BJ (cell line): ENCODE results near the gene LAMA3. TPM values are rescaled to one million over a fixed set of nuclear protein-coding genes. Genes with fewer than 3 reads are reported as not detected.
"Not testable (repeated sequence)": the region's sequence is repeated elsewhere in the genome, so short reads cannot be mapped to it uniquely, and the experiment has no call there.

Experiments
- CTCF ChIA-PET: fragments of 350-600 bp; formaldehyde crosslinking; extraction: SDS; loops from one replicate; lab custom pipeline; 2021; ENCODE audit warnings: antibody characterized with exemption, inconsistent platforms; lab: Yijun Ruan, JAX
- POLR2A ChIA-PET: fragments of 300-600 bp; sonication (Branson Sonifier 250); formaldehyde crosslinking; extraction: SDS; loops from one replicate; lab custom pipeline; 2021; ENCODE audit warnings: antibody characterized with exemption; lab: Charles Lee
- DNase-seq: peaks from one replicate; pipeline ENCODE4 v3.0.0-alpha.2; 2011; ENCODE audit warnings: low read depth
- H3K27me3 ChIP-seq: 2 replicates; pipeline ENCODE4 v1.6.0; 2011; ENCODE audit warnings: low read length; ENCODE audit not compliant: control insufficient read depth, insufficient read depth
- H3K36me3 ChIP-seq: 2 replicates; pipeline ENCODE4 v1.5.1; 2011; ENCODE audit warnings: low read length; ENCODE audit not compliant: control insufficient read depth, insufficient read depth
- H3K4me3 ChIP-seq: 2 replicates; pipeline ENCODE4 v1.5.1; 2011; ENCODE audit warnings: low read depth, mild to moderate bottlenecking, control low read depth, low read length
- CTCF ChIP-seq: IDR thresholded peaks from 2 replicates; pipeline ENCODE4 v1.5.1; 2011; ENCODE audit warnings: low read depth, mild to moderate bottlenecking, control low read depth, inconsistent platforms, low read length, moderate library complexity; ENCODE audit not compliant: insufficient read depth
- polyA plus RNA-seq: library from polyadenylated mRNA; depleted of rRNA; stranded (reverse); fragments of >200 nt; gene quantifications from 2 replicates; pipeline ENCODE4 v1.2.3, GENCODE V29; 2011

Gene LAMA3
- polyA plus RNA-seq, 1 experiment: 5.6 TPM

DNA sequence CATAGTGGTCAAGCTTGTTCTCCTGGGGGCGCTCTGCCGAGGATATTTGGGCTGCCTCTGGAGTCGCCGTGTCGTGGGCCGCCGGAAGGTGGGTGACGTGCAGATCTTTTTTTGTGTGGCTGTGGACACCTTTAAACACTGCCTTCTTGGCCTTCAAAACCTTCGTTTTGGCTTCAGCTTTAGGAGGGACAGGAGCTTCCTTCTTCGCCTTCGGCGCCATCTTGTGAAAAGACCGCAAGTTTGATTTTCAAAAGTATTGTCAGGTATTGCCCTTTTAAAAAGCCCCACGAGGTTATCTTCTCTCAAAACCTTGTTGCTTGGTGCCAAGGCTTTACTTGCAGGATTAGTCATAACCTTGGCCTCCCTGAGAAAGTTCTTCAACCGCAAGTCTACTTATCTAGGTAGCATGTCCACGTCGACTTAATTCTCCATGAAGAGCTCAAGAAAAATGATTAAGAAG, 20.8 kb downstream of the LAMA3 start:
- no peak for DNase-seq
- TF ChIP-seq CTCF: no peak
- Histone ChIP-seq H3K36me3 (no peaks in the 10 kb centered on the region), H3K27me3 (no peaks in the 10 kb centered on the region), H3K4me3 (no peak overlapping the region)
- ChIA-PET POLR2A (no interaction called here), CTCF (interaction anchor here (0.7 to 1.7 kb wide), 2 partner anchors 8 to 212 kb away, joined by 4 read pairs; no protein-coding TSS in a partner anchor)

- no peak for DNase-seq
- POLR2A ChIA-PET: no interaction called here
- no peak for TF ChIP-seq CTCF
Observed at GRCh38 chr18:23710946-23711345, 21.7 kb downstream of the LAMA3 start.

GRCh38 chr18:23711426-23711825, 22.2 kb downstream of the LAMA3 start:
- DNase-seq: no peak
- ChIA-PET CTCF (interaction anchor here (1.7 kb wide), 1 partner anchor 9 kb away, joined by 4 read pairs; no protein-coding TSS in a partner anchor), POLR2A (no interaction called here)
- no peaks in the 10 kb centered on the region for H3K36me3 ChIP-seq
- TF ChIP-seq CTCF: no peak
- H3K4me3 ChIP-seq: no peak overlapping the region
- H3K27me3 ChIP-seq: no peaks in the 10 kb centered on the region

More at GRCh38 chr18:23710946-23711345, 21.7 kb downstream of the LAMA3 start:
- H3K36me3 ChIP-seq: no peaks in the 10 kb centered on the region
- no peaks in the 10 kb centered on the region for H3K27me3 ChIP-seq
- no peak overlapping the region for H3K4me3 ChIP-seq
- CTCF ChIA-PET: interaction anchor here (1.7 kb wide), 1 partner anchor 9 kb away, joined by 4 read pairs; no protein-coding TSS in a partner anchor

DNA sequence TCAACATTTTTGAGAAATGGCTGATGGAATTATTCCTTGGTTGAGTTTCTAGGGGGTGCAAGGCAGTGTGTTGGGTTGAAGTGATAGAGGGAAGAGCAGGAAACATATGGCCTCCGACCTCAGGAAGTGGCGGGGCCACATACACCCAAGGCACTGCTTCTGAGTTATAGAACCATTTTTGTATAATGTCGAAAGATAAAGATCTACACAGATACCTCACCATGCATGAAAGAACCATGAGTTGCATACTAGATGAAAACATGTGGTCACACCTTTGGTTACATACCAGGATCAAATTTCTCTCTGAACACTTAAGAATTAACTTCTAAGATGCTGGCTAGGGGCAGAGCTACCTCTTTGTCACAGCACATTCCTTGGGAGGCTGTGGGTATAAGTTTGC, 23.2 kb downstream of the LAMA3 start:
- H3K4me3 ChIP-seq: no peak overlapping the region
- TF ChIP-seq CTCF: no peak
- H3K36me3 ChIP-seq: no peaks in the 10 kb centered on the region
- ChIA-PET CTCF (no interaction called here), POLR2A (no interaction called here)
- no peaks in the 10 kb centered on the region for H3K27me3 ChIP-seq
- DNase-seq: no peak

DNA sequence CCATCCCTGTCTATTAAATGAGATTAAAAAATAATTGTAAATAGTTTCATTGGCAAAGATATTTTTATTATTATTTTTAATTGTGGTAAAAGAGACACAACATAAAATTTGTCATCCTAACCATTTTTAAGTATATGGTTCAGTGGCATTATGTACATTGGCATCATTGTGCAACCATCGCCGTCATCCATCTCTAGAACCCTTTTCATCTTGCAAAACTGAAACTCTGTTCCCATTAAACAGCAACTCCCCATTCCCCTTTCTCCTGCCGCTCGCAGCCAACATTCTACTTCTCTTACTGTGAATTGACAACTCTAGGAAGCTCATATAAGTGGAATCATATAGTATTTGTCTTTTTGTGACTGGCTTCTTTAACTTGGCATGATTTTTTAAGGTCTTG, 25.3 kb downstream of the LAMA3 start:
- H3K36me3 ChIP-seq: no peaks in the 10 kb centered on the region
- ChIA-PET POLR2A (no interaction called here), CTCF (interaction anchor here (1.0 to 1.3 kb wide), 3 partner anchors 11 to 216 kb away, joined by 3 to 4 read pairs (median 4); no protein-coding TSS in a partner anchor)
- TF ChIP-seq CTCF: no peak
- no peak for DNase-seq
- H3K27me3 ChIP-seq: no peaks in the 10 kb centered on the region
- no peak overlapping the region for H3K4me3 ChIP-seq

DNA sequence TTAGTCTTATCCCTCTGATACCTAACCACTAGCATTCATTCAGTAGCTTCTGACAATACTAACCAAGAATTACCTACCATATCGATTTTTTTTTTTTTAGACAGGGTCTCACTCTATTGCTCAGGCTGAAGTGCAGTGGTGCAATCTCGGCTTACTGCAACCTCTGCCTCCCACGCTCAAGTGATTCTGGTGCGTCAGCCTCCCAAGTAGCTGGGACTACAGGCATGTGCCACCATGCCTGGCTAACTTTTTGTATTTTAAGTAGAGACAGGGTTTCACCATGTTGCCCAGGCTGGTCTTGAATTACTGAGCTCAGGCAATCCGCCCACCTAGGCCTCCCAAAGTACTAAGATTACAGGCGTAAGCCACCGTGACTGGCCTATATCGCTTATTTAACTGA, 26.8 kb downstream of the LAMA3 start:
- H3K27me3 ChIP-seq, H3K36me3 ChIP-seq, DNase-seq, POLR2A ChIA-PET, H3K4me3 ChIP-seq, CTCF ChIA-PET: not testable (repeated sequence)
